B cell (primary cell): Measurements from ENCODE around the gene RNF224. TPM values are rescaled to one million over a fixed set of nuclear protein-coding genes. Genes with fewer than 3 reads are reported as not detected.

ENCODE experiments used
- ATAC-seq: fragments of 200-7000 bp; cut with Tn5 transposase; one replicate; pipeline ENCODE4 v1.10.0; 2021; ENCODE audit warnings: low read depth, mild to moderate bottlenecking, moderate number of reproducible peaks, moderate library complexity
- CTCF ChIA-PET: fragments of 350-600 bp; sonication (Branson Sonifier 250); formaldehyde crosslinking; loops from one replicate; lab custom pipeline; 2021; ENCODE audit warnings: antibody characterized with exemption, inconsistent platforms; lab: Charles Lee
- POLR2A ChIA-PET: fragments of 350-600 bp; sonication (Branson Sonifier 250); formaldehyde crosslinking; loops from one replicate; lab custom pipeline; 2021; ENCODE audit warnings: antibody characterized with exemption; lab: Charles Lee
- DNase-seq: peaks from one replicate; pipeline ENCODE4 v3.0.0; 2013
- H2AFZ ChIP-seq: 2 replicates; pipeline ENCODE4 v1.6.1; 2012; ENCODE audit warnings: mild to moderate bottlenecking, low read depth, low read length; ENCODE audit not compliant: insufficient read depth, poor library complexity, severe bottlenecking
- H3K27ac ChIP-seq, 2 donors: 1 replicate in 1 of 2; 2 replicates in 1 of 2; pipeline ENCODE4 v1.5.1; 2012 to 2013; ENCODE audit warnings: low read length in 2 of 2, mild to moderate bottlenecking in 2 of 2, moderate library complexity in 1 of 2
- H3K27me3 ChIP-seq, 4 experiments: fragments of 200-600 bp in 1 of 4; sonication (generic) in 1 of 4; replicated peaks in 1 of 4; 1 replicate in 2 of 4; 2 replicates in 2 of 4; pipeline versions ENCODE4 v1.6.1 to v1.7.0; 2013 to 2016; ENCODE audit warnings: low read length in 3 of 4, mild to moderate bottlenecking in 2 of 4, mixed read lengths in 1 of 4, moderate library complexity in 1 of 4; ENCODE audit not compliant: insufficient read depth in 4 of 4, control insufficient read depth in 3 of 4; ENCODE audit errors: control extremely low read depth in 1 of 4
- H3K36me3 ChIP-seq, 2 experiments: replicated peaks in 1 of 2; 1 replicate in 1 of 2; 2 replicates in 1 of 2; pipeline versions ENCODE4 v1.6.1 to v1.7.1; 2013; ENCODE audit warnings: low read length in 1 of 2; ENCODE audit not compliant: insufficient read depth in 2 of 2, control insufficient read depth in 1 of 2; ENCODE audit errors: control extremely low read depth in 1 of 2, extremely low read depth in 1 of 2
- H3K4me1 ChIP-seq, 2 donors: fragments of 200-600 bp in 1 of 2; sonication (generic) in 1 of 2; 1 replicate in 1 of 2; 2 replicates in 1 of 2; pipeline versions ENCODE4 v1.5.1 to v1.6.1; 2013 to 2017; ENCODE audit warnings: low read length in 2 of 2; ENCODE audit not compliant: control insufficient read depth in 2 of 2, insufficient read depth in 2 of 2
- H3K4me2 ChIP-seq: replicated peaks from 2 replicates; pipeline ENCODE3; 2012; ENCODE audit warnings: mild to moderate bottlenecking, low read depth, low read length; ENCODE audit not compliant: poor library complexity, severe bottlenecking
- H3K4me3 ChIP-seq, 5 experiments: fragments of 200-600 bp in 1 of 5; sonication (generic) in 1 of 5; 1 replicate in 3 of 5; 2 replicates in 2 of 5; pipeline versions ENCODE4 v1.5.1 to v1.7.0; 2011 to 2016; ENCODE audit warnings: low read length in 4 of 5, mild to moderate bottlenecking in 4 of 5, low read depth in 2 of 5, control low read depth in 1 of 5, moderate library complexity in 1 of 5; ENCODE audit not compliant: insufficient read depth in 1 of 5; ENCODE audit errors: control extremely low read depth in 1 of 5, extremely low read depth in 1 of 5
- H3K79me2 ChIP-seq: fragments of 200-600 bp; sonication (generic); one replicate; pipeline ENCODE4 v1.6.0; 2016; ENCODE audit warnings: low read length; ENCODE audit not compliant: control insufficient read depth, insufficient read depth
- H3K9ac ChIP-seq: fragments of 200-600 bp; sonication (generic); 2 replicates; pipeline ENCODE4 v1.6.1; 2017; ENCODE audit warnings: mild to moderate bottlenecking, low read length, moderate library complexity
- H3K9me3 ChIP-seq, 3 donors: one replicate each; pipeline versions ENCODE4 v1.6.1 to v1.7.1; 2013; ENCODE audit warnings: low read length in 2 of 3; ENCODE audit not compliant: control insufficient read depth in 2 of 3, insufficient read depth in 1 of 3; ENCODE audit errors: control extremely low read depth in 1 of 3
- H4K20me1 ChIP-seq: 2 replicates; pipeline ENCODE4 v1.6.0; 2012; ENCODE audit warnings: mild to moderate bottlenecking, low read length; ENCODE audit not compliant: insufficient read depth, control insufficient read depth, poor library complexity, severe bottlenecking
- H3K27ac Mint-ChIP-seq: one replicate; pipeline ENCODE4 v1.8.0; 2021; ENCODE audit warnings: mixed read lengths
- H3K27me3 Mint-ChIP-seq: one replicate; pipeline ENCODE4 v1.8.0; 2021; ENCODE audit warnings: mixed read lengths
- H3K4me1 Mint-ChIP-seq: one replicate; pipeline ENCODE4 v1.8.0; 2021; ENCODE audit warnings: mixed read lengths
- H3K4me3 Mint-ChIP-seq: one replicate; pipeline ENCODE4 v1.8.0; 2021; ENCODE audit warnings: mixed read lengths
- H3K9me3 Mint-ChIP-seq: one replicate; pipeline ENCODE4 v1.8.0; 2022; ENCODE audit warnings: mixed read lengths; ENCODE audit not compliant: insufficient read depth
- CTCF ChIP-seq: fragments of 200-600 bp; IDR thresholded peaks from one replicate; pipeline ENCODE4 v1.8.0; 2022; ENCODE audit warnings: antibody characterized with exemption, mild to moderate bottlenecking
- EZH2 ChIP-seq: IDR thresholded peaks from 2 replicates; pipeline ENCODE4 v1.6.1; 2012; ENCODE audit warnings: borderline replicate concordance, low read depth, mild to moderate bottlenecking, moderate library complexity, low read length; ENCODE audit not compliant: insufficient read depth, poor library complexity, severe bottlenecking
- WGBS: methylation state at CpG from one replicate; pipeline ENCODE4 v1.1.5; 2013; ENCODE audit warnings: missing lambda C conversion rate; ENCODE audit not compliant: insufficient coverage; 5-methylcytosine and 5-hydroxymethylcytosine counted together
- intact Hi-C: fragments of 100-400 bp; cut with micrococcal nuclease; formaldehyde crosslinking; loops from one replicate; pipeline ENCODE4 v1.10.0; 2022
- polyA plus RNA-seq: library from polyadenylated mRNA; depleted of rRNA; stranded (reverse); fragments of >200 nt; gene quantifications from 2 replicates; pipeline ENCODE4 v1.2.3, GENCODE V29; 2012
- total RNA-seq, 2 donors: library from RNA; stranded (reverse); fragments of 120-200 nt in 1 of 2; gene quantifications; 1 replicate in 1 of 2; 2 replicates in 1 of 2; pipeline versions ENCODE4 v1.2.3 to v1.2.4, GENCODE V29; 2013 to 2022

RNF224 gene
- total and polyA plus RNA-seq, 2 donors (not counting 1 experiment from before 2014, with no cell fraction given): not detected

GRCh38 chr9:137273611-137274320, 46.5 kb downstream of the RNF224 start:
- Histone ChIP-seq H3K9ac (no peak overlapping the region), H3K4me2 (no peak overlapping the region)
- H3K27ac Mint-ChIP-seq: no peak overlapping the region

DNA sequence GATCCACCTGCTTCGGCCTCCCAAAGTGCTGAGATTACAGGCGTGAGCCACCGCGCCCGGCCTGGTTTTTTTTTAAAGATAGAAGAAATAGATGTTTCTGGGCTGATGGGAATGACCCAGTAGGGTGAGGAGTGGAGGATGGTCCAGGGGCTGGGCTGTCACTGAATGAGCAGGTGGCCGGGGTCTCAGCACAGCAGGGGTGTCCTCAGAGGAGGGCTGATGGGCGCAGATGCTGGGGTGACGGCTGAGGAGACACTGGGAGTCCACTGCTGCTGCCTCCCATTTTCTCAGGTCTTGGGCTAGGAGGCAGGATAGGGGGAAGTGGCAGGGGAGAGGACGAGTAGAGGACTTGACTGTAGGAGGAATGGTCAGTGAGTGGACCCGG, 47.9 kb downstream of the RNF224 start:
- H2AFZ ChIP-seq: no peak overlapping the region
- peak overlapping the region; percentile 100 for H3K4me2 ChIP-seq
- Mint-ChIP-seq H3K9me3 (no peaks in the 10 kb centered on the region), H3K27me3 (no peaks in the 10 kb centered on the region), H3K4me3 (peak overlapping the region; percentile 71), H3K4me1 (peaks cover 39% of the 10 kb centered on the region), H3K27ac (peak overlapping the region; percentile 90)
- H3K4me3 ChIP-seq: no peak overlapping the region
- ATAC-seq (no peak), DNase-seq (no peak)
- H3K36me3 ChIP-seq: peaks cover 0 to 10% of the 10 kb centered on the region in 2 experiments
- ChIA-PET CTCF (interaction anchor here (0.9 kb wide), 1 partner anchor 14 kb away, joined by 4 read pairs; no protein-coding TSS in a partner anchor), POLR2A (no interaction called here)
- peaks cover 30 to 60% of the 10 kb centered on the region in 2 donors for H3K4me1 ChIP-seq
- WGBS: 88% methylated on average over 10 of the region's 10 CpGs
- peak overlapping the region in 1 of 2 donors; percentile 79 for H3K27ac ChIP-seq
- no peak overlapping the region for H3K9ac ChIP-seq
- no peaks in the 10 kb centered on the region for H3K27me3 ChIP-seq
- TF ChIP-seq CTCF: no peak
- peaks cover 40% of the 10 kb centered on the region for H3K79me2 ChIP-seq
- intact Hi-C loops: no loop called here
- H4K20me1 ChIP-seq: peaks cover 10% of the 10 kb centered on the region
- H3K9me3 ChIP-seq: no peaks in the 10 kb centered on the region

More at GRCh38 chr9:137273611-137274320, 46.5 kb downstream of the RNF224 start:
- Mint-ChIP-seq H3K4me3 (no peak overlapping the region), H3K4me1 (peaks cover 46% of the 10 kb centered on the region), H3K27me3 (no peaks in the 10 kb centered on the region), H3K9me3 (no peaks in the 10 kb centered on the region)
- DNase-seq: no peak
- peaks cover 36 to 66% of the 10 kb centered on the region in 2 donors for H3K4me1 ChIP-seq
- no peak for ATAC-seq
- WGBS: 73% methylated on average over 14 of the region's 15 CpGs
- H3K79me2 ChIP-seq: peaks cover 40% of the 10 kb centered on the region
- peaks cover 1% of the 10 kb centered on the region for H4K20me1 ChIP-seq
- H3K27ac ChIP-seq: no peak overlapping the region
- no peaks in the 10 kb centered on the region for H3K9me3 ChIP-seq
- H3K36me3 ChIP-seq: peaks cover 0 to 11% of the 10 kb centered on the region in 2 experiments
- no peak overlapping the region for H3K4me3 ChIP-seq
- POLR2A ChIA-PET: interaction anchor here (0.6 to 1.0 kb wide), 2 partner anchors 19 to 160 kb away, joined by 3 to 4 read pairs; no protein-coding TSS in a partner anchor
- CTCF ChIA-PET: interaction anchor here (0.5 to 1.2 kb wide), 3 partner anchors 10 to 151 kb away, joined by 3 to 4 read pairs (median 3); no protein-coding TSS in a partner anchor
- TF ChIP-seq EZH2: no peak
- H3K27me3 ChIP-seq: no peaks in the 10 kb centered on the region
- intact Hi-C loops: no loop called here
- H2AFZ ChIP-seq: no peak overlapping the region
